T-helper 22 cell (primary cell): ENCODE data around the gene MTG1.
"Not testable (repeated sequence)": the region's sequence is repeated elsewhere in the genome, so short reads cannot be mapped to it uniquely, and the experiment has no call there.

Source experiments
- DNase-seq: peaks from one replicate; pipeline ENCODE4 v3.0.0-alpha.2; 2020; ENCODE audit warnings: low read depth

Gene MTG1

DNA sequence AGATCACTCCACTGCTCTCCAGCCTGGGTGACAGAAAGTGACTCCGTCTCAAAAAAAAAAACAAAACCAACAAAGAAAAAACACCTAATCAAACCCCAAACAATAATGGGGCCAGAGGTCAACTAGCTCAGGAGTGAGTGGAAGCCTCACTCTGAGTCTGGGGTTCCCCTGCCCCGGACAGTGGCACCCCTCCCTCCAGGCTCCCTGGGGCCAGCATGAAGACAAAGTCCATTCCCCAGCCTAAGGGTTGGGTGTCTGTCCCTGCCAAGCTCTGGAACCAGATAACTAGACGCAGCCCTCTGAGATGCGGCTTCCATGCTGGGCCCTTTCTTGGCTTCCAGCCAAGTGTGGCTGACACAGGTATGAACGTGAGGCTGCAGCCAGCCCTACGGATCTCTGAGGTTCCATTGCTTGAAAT is 34.4 kb upstream of the MTG1 start:
- no peak for DNase-seq

DNA sequence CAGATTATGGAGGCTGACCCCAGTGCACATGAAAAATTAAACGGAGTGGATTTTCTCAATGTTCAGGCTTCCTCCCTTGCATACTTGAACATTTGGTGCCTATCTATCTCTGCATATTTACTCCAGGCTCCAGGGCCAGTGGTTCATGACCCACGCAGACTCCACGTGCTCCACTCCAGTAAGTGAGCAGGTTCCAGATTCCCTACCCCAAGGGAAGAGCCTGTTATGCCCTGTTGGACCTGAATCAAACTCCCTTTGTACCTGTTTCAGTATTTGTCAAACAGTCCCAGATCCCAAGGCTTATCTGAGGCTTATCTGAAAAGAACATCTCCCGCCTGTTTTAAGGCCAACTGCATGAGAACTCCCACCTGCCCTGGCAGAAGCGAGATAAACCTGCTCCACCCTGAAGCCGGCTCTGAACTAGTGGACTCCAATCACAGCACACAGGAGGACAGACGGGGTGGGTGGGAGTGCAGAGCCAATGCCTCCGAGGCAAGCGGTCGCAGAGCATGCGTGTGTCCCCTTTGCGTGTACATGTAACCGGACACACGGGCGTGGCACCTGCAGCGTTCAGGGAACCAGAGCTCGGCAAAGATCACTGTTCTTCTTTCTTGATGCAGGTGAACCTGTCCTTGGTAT is 33.9 kb upstream of the MTG1 start:
- no peak for DNase-seq

DNA sequence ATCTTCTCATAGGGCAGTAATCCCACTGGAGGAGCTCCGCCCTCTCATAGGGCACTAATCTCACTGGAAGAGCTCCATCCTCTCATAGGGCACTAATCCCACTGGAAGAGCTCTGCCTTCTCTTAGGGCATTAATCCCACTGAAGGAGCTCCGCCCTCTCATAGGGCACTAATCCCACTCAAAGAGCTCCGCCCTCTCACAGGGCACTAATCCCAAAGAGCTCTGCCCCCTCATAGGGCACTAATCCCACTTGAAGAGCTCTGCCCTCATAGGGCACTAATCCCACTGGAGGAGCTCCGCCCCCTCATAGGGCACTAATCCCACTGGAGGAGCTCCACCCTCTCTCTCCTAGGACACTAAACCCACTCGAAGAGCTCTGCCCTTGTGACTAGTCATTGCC is 32.7 kb upstream of the MTG1 start:
- DNase-seq = no peak

DNA sequence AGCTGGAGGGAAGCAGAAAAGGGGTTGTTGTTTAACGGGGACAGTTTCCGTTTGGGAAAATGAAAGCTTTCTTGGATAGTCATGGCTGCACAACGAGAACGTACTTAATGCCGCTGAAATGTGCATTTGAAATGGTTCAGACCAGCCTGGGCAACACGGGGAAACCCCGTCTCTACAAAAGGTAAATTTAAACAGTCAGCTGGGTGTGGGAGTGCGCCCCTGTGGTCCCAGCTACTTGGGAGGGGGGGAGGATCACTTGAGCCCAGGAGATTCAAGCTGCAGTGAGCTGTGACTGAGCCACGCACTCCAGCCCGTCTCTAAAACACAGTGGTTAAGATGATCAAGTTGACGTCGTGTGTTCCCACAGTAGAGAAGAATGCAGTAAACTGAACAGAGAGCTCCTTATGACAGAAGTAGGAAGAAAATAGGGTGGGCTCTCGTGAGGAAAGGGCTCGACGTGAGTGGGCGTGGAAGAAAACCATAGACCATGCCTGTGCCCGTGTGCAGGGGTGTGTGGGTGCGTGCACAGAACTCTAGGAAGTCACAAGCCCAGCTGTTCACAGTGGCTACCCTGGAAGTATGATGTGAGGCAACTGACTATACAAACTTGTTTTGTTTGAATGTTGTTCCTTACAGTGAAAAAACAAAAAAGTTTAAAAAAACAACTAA is 32.0 kb upstream of the MTG1 start:
- DNase-seq = no peak

DNA sequence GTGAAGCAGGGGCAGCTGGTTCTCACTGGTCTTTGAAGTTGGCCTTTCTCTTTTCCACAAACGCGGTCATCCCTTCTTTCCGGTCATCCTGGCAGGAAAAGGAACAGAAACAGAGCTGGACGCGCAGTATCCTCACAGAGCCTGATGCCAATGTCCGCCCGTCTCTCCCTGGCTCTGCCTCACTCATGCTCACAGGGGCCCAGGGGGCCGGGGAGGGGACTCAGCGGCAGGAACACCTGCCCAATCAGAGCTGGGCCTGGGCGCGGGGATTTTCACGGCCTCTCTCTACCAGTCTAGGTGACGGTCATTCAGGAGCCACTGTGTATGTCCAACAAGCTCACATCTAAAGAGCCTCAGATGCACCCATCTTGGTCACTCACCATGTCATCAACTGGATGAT is 31.1 kb upstream of the MTG1 start:
- no peak for DNase-seq

DNA sequence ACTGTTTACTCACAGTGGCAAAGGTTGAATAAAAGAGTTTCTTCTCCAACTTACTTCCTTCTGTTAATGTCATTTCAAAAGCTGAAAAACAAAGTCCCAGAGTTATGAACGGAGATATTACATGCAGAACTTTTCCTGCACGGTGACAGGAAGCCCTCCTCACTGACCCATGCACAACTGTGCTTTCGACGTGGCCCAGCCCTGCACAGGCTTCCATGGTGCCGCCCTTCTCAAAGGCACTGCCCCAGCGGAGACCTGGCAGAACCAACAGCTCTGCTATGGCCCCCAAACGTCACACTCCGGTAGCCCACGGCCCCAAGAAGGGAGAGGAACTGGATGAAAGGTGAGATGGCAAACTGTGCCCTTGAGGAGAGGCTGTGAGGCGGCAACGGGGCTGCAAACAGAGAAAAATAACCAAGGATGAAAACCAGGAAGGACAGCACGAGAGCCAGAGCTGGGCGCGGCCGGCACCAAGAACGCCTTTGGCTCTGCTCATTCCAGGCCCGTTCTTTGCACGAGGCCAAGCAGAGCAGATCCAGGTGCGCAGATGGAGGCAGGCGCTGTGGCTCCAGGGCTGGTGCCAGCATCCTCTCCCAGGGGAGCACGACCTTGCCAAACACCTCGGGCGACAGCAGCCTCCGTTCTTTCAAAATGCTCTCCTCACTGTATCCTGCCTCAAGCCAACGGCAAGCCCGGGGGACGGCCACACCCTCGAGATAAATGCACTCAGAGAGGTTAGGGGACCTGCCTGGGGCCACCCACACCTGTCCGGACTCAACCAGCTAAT is 29.1 kb upstream of the MTG1 start:
- no peak for DNase-seq

DNA sequence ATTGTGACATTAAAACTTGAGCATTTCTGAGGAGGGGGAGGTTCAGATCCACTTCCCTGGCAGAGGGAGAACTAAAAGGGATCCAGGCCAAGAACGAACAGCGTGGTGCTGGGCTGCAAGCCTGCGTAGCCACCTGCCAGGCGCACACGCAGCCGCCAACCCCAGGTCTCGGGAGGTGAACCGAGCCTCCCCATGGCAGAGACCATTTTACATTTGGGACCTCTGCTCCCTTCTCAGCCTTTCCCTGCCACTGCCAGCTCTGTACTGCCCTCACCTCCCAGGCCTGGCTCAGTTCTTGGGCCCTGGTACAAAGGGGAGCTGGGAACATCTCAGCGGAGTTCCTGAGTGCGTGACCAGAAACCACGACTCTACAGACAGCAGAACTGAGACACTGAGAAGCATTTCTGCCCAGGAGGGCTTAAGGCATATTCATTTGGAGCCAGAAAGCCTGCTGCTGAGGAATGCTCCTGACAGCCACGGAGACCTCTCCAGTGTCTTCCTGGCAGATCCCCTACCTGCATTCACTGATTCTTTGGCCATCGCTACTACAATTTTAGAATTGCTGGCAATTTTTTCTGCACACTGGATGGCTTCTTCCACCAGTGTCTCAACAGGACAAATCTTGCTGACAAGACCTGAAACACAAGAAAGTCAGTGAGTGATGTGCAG is 28.4 kb upstream of the MTG1 start:
- no peak for DNase-seq

DNA sequence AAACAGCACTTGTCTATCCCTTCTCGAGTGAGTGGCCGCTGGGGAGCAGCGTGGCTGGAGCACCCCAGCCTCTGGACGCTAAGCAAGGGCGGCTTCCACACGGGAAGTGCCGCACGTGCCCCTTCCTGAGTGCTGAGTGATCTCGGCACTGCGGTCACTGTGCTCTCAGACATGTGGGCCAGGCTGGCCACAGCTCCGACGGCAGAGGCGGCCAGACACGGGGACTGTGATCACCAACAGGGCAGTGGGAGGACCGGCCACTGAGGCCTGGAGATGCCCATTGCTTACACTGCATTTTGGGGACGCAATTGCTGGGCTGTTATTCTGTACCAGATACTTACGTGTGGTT is 27.9 kb upstream of the MTG1 start:
- no peak for DNase-seq

DNA sequence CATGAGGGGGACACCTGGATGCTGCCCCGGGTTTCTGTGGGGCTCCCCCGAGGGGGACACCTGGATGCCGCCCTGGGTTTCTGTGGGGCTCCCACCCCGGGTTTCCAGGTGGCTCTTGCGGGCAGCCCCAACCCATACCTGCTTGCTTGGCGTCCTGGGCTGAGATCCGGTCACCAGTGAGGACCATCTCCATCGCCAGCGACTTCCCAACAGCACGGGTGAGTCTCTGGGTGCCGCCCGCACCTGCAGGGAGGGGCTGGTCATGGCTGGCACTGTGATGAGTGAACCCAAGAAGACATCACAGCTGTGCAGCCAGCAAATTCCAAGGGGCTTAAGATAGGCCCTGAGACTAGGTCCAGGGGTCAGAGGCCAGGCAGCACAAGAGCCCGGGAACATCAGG is 27.2 kb upstream of the MTG1 start:
- DNase-seq = no peak

DNA sequence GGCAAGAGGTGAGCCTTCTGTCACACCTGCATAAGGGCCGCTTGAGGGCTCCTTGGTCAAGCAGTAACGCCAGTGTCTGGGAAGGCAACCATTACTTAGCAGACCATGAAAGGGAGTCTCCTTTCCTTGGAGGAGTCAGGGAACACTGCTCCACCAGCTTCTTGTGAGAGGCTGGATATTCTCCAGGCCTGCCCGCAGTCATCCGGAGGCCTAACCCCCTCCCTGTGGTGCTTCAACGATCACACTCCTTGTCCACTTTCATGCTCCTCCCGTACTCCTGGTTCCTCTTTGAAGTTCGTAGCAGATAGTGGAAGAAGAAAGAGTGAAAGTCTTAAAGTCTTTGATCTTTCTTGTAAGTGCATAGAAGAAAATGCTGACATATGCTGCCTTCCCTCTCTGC is 26.5 kb upstream of the MTG1 start:
- not testable (repeated sequence) for DNase-seq

DNA sequence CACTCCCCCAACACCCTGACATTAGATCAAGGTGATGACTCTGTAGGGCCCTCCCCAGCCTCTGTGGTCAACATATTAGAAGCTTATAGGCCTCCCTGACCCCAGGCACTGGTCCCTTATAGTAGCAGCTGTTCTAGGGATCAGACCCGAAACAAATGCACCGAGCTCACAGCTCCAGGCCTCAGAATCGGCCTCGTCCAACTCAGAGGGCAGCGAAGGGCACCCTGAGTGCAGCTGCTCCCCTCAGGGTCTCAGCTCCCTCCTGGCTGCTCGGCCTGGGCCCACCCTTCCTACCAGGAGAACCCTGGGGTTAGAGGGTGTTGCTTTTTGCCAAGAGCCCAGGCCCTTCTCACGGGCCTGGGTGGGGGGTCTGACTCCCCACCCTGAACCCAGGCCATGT is 25.8 kb upstream of the MTG1 start:
- DNase-seq = no peak

DNA sequence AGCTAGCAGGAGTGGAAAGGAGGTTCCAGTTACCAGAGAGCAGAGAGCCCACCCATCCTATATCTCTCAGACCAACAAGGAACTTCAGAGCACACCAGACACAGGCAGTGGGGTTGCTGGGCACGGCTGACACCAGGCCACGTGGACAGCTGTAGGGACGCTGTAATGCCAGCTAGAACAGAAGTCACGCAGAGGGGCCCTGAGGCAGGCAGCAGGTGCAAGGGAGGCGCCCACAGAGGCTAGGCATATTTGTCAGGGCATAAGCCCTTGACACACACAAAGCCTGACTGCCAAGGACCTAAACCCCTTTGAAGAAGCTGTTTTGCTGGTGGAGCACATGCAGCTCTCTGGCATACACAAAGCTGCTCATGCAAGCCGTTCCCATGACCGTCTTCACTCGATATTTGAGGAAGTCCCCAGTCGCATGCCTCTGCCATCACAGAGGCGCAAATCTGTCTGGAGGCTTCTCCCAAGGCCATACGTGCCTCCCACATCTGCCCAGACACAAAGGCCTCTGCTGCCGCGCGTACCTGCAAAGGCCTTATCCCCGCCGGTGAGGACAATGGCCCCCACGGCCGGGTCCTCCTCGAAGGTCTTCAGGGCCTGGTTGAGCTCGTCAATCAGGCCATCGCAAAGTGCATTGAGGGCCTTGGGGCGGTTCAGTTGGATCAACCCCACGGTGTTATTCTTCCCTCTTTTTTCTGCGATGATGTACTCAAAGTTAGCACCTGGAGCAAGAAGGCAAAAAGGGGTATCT is 23.7 kb upstream of the MTG1 start:
- DNase-seq = no peak

DNA sequence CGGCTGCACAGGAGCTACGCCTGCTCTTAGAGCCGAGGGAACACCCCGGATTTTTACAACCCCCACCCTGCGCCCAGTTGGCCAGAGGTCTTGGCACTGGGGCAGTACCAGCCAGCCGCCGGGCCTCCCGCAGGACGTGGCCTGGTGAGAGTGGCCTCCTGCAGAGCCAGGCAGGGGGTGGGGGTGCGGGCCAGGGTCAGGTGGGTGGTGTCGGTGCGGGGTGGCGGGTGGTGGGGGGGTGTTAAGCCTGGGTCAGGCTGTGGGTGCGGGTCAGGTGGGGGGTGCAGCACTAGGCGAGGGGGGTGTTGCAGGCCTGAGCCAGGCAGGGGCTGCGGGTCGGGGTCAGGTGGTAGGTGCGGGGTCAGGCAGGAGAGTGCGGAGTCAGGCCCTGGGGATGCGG is 21.4 kb upstream of the MTG1 start:
- no peak for DNase-seq

DNA sequence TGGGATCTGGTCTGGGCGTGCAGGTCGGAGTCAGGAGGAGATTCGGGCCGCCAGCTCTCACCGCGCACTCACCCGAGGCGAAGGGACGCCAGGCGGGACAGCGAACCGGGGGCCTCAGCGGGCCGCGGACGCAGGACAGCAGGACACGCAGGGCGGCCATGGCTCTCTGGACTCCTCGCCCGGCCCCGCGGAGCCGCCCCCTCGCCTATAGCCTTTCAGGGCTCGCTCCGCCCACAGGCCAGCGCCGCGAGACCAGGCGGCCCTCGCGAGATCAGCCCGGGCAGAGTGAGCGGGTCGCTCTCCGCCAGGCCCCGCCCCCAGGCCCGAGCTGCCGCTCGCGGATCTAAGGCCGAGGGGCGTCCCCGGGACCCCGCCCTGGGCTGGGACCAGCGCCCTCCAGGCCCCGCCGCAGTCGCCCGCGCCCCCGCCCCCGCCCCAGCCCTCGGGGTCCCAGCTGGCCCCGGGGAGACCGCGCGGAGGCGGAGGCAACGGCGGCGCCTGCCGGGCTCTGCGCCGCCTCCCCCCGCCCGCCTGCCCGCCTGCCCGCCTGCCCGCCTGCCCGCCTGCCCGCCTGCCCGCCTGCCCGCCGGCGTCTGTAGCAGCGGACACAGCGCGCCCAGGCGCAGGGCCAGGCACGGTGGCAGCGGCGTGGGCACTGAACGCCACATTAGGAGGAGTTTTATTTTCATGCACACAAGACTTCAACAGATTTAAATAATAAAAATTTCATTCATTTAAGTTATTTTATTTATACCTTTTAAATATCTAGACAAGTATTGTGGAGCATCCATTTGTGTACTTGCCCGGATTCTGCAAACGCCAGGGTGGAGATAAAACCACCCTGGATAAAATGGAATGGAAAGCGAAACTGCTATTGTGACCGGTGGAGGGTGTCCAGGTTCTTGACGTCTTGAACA is 20.5 kb upstream of the MTG1 start, which contains the start of gene ECHS1:
Gene ECHS1 (minus strand): TSS at position 181 of the 917 bp plus-strand sequence. CDS start 21 bp downstream, at position 160.
- peak; percentile 89 for DNase-seq

DNA sequence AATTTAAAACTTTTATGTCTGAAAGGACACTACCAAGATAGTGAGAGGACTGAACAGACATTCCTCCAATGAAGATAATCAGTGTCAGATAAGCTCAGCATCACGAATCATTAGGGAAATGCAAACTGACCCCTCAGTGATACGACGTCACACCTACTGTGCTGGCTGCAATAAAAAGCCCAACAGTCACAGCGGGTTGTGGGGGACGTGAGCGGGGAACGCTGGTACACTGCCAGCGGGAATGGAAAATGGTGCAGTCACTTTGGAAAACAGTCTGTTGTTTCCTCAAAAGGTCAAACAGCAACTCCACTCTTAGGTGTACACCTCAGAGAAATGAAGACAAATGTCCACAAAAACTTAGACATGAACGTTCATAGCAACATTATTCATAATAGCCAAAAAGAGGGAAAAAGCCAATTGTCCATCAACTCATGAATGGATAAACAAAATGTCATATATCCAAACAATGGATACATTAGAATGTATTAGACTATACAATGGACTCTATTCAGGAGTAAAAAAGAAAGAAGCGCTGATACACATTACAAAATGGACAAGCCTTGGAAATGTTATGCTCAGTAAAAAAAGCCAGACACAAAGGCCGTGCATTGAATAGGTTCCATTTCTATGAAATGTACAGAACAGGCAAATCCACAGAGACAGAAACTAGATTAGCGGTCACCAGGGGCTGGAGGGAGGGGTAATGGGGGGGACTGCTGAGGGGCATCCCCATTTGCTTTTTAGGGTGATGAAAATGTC is 18.4 kb upstream of the MTG1 start:
- no peak for DNase-seq

DNA sequence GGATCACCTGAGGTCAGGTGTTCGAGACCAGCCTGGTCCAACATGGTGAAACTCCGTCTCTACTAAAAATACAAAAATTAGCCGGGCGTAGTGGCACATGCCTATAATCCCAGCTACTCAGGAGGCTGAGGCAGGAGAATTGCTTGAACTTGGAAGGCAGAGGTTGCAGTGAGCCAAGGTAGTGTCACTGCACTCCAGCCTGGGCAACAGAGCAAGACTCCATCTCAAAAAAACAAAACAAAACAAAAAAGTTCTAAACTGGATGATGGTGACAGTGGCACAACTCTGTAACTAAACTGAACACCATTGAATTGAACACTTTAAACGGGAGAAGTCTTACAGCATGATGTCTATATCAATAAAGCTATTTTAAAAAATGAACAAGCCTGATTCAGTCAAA is 17.8 kb upstream of the MTG1 start:
- not testable (repeated sequence) for DNase-seq

DNA sequence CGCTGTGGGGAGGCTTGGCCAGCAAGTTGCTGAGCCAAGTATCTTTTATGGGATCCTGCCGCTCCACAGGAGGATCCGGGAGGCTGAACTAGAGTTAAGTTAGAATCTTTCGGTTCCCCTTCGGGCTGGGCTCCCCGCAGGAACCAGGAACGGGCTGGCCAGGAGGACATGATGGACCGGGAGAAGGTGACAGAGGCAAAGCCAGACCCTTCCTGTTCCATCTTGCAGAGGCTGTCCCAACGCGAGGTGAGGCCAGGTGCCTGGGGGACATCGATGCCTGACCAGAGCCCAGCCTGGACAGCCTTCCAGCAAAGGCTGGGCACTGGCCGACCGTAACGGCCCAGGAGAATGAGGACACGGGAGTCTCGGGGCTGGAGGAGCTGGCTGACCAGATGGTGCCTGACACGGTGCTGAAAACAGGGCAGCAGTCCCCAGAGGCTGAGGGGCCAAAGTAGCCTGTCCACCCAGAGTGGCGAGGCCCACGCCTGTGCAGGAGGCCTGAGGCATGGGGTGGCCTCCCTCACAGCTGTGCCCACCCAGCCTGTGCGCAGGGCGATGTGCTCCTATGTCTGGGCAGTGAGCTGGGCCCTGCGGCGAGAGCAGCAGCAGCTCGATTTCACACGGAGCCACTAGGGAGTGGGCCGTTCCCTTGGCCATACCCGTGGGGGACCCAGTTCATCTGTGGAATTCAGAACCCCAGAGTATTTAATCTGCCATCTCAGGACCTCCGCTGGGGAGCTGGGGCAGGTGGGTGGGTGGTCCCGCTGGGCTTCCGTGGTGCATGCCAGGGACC is 16.7 kb upstream of the MTG1 start:
- DNase-seq = no peak

DNA sequence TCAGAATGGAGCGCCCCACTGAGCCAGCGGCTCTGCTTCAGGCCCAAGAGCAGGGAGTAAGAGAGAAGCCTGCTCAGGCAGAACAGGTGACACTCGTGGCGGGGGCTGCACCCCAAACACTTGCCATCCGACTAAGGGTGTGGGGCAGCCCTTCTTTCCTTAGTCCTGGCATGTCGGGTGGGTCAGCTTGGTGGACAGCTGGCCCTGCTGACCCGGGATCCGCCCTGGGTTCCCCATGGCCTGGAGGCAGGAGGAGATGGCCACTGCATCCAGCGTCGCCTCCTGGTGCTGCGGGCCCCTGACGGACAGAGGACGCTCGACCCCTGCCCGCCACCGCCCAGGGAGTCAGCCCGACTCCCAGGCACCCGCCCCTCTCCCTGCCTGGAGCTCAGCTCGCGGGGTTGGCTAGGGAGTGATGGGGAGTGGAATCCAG is 16.1 kb upstream of the MTG1 start:
- no peak for DNase-seq
